GM19463 (cell line): ENCODE measurements around the gene GPR156.
"Not testable (repeated sequence)": the region's sequence is repeated elsewhere in the genome, so short reads cannot be mapped to it uniquely, and the experiment has no call there.

Experiments
- ATAC-seq: cut with Tn5 transposase; IDR thresholded peaks from one replicate; pipeline ENCODE4 v1.9.1; 2021; ENCODE audit warnings: mild to moderate bottlenecking, moderate library complexity; ENCODE audit not compliant: unreplicated experiment

The GPR156 gene

GRCh38 chr3:120275618-120276017 lies 9.4 kb downstream of the GPR156 start:
- no peak for ATAC-seq

GRCh38 chr3:120274739-120275167 lies 10.3 kb downstream of the GPR156 start:
- ATAC-seq, result no peak

- no peak for ATAC-seq
These were observed 12.7 kb downstream of the GPR156 start for GRCh38 chr3:120272286-120272685.

- no peak for ATAC-seq
These were observed 19.0 kb downstream of the GPR156 start for GRCh38 chr3:120265989-120266388.

GRCh38 chr3:120264963-120265362 lies 20.1 kb downstream of the GPR156 start:
- ATAC-seq, result no peak

- ATAC-seq, result no peak
These were observed 21.2 kb downstream of the GPR156 start for GRCh38 chr3:120263792-120264191.

- no peak for ATAC-seq
These were observed 27.0 kb downstream of the GPR156 start for GRCh38 chr3:120258009-120258408.

GRCh38 chr3:120245386-120245785 lies 39.6 kb downstream of the GPR156 start:
- ATAC-seq, result no peak

GRCh38 chr3:120244834-120245225 lies 40.2 kb downstream of the GPR156 start:
- ATAC-seq, result no peak

GRCh38 chr3:120239644-120240043 lies 45.4 kb downstream of the GPR156 start:
- ATAC-seq, result no peak

GRCh38 chr3:120227710-120228347 lies 57.2 kb downstream of the GPR156 start:
- no peak for ATAC-seq

- ATAC-seq, result no peak
These were observed 60.8 kb downstream of the GPR156 start for GRCh38 chr3:120224237-120224636.

- ATAC-seq, result no peak
These were observed 66.0 kb downstream of the GPR156 start for GRCh38 chr3:120218981-120219380.

- ATAC-seq, result not testable (repeated sequence)
These were observed 68.4 kb downstream of the GPR156 start for GRCh38 chr3:120216633-120217032.

- ATAC-seq, result no peak
These were observed 70.8 kb downstream of the GPR156 start for GRCh38 chr3:120214176-120214575.

- ATAC-seq, result no peak
These were observed 72.5 kb downstream of the GPR156 start for GRCh38 chr3:120212505-120212904.

- no peak for ATAC-seq
These were observed 75.6 kb downstream of the GPR156 start for GRCh38 chr3:120209425-120209824.

GRCh38 chr3:120204338-120204737 lies 80.7 kb downstream of the GPR156 start:
- ATAC-seq, result no peak

GRCh38 chr3:120203621-120204020 lies 81.4 kb downstream of the GPR156 start:
- ATAC-seq, result no peak

GRCh38 chr3:120203016-120203415 lies 82.0 kb downstream of the GPR156 start:
- no peak for ATAC-seq

- ATAC-seq, result no peak
These were observed 82.7 kb downstream of the GPR156 start for GRCh38 chr3:120202363-120202762.

- ATAC-seq, result no peak
These were observed 84.4 kb downstream of the GPR156 start for GRCh38 chr3:120200493-120201235.
